Thyroid gland (tissue), 4 donors: Measurements from ENCODE around the gene XCL2.
"Not testable (repeated sequence)": the region's sequence is repeated elsewhere in the genome, so short reads cannot be mapped to it uniquely, and the experiment has no call there.

Experiments
- CTCF ChIP-seq, 6 experiments: fragments of 200-600 bp in 3 of 6; fragments of 450-650 bp in 3 of 6; sonication (generic) in 3 of 6; IDR thresholded peaks; one replicate each; pipeline ENCODE4 v1.5.1; 2016 to 2019; ENCODE audit warnings: antibody characterized with exemption in 6 of 6, mild to moderate bottlenecking in 2 of 6, inconsistent platforms in 1 of 6, moderate library complexity in 1 of 6
- POLR2A ChIP-seq, 2 donors: fragments of 450-650 bp; IDR thresholded peaks; one replicate each; pipeline ENCODE4 v1.6.1; 2017; ENCODE audit warnings: antibody characterized with exemption in 2 of 2, mild to moderate bottlenecking in 2 of 2, moderate library complexity in 1 of 2

DNA sequence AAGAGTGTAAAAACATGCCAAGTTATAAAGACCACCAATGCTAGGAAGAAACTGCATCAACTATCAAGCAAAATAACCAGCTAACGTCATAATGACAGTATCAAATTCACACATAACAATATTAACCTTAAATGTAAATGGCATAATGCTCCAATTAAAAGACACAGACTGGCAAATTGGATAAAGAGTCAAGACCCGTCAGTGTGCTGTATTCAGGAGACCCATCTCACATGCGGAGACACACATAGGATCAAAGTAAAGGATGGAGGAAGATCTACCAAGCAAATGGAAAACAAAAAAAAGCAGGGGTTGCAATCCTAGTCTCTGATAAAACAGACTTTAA, 2.7 kb upstream of the XCL2 start:
- not testable (repeated sequence) for TF ChIP-seq CTCF, POLR2A (IDR thresholded peaks at IDR 0.05)
